GM19023 (cell line): ENCODE results near the gene PCDHA10.
"Not testable (repeated sequence)": the region's sequence is repeated elsewhere in the genome, so short reads cannot be mapped to it uniquely, and the experiment has no call there.

ENCODE experiments used
- ATAC-seq: cut with Tn5 transposase; IDR thresholded peaks from one replicate; pipeline ENCODE4 v1.9.1; 2021; ENCODE audit warnings: mild to moderate bottlenecking, moderate library complexity; ENCODE audit not compliant: unreplicated experiment

Gene PCDHA10

GRCh38 chr5:140840978-140841962 is 14.4 kb upstream of the PCDHA10 start, which contains the start of gene PCDHA8:
Gene PCDHA8, plus strand, starts transcription at chr5:140841187. Its CDS starts 135 bp downstream, at chr5:140841322.
- no peak for ATAC-seq

- no peak for ATAC-seq
Measured at GRCh38 chr5:140842798-140843733, 12.6 kb upstream of the PCDHA10 start.

- ATAC-seq: not testable (repeated sequence)
Measured at GRCh38 chr5:140848139-140849102, 7.3 kb upstream of the PCDHA10 start, which contains the start of gene PCDHA9. Gene PCDHA9, plus strand, starts transcription at chr5:140848382. Its CDS starts 114 bp downstream, at chr5:140848496.

- not testable (repeated sequence) for ATAC-seq
Measured at GRCh38 chr5:140849831-140850634, 5.7 kb upstream of the PCDHA10 start.

GRCh38 chr5:140857177-140857986 is 1.7 kb downstream of the PCDHA10 start:
- no peak for ATAC-seq

- ATAC-seq: no peak
Measured at GRCh38 chr5:140857987-140858240, 2.2 kb downstream of the PCDHA10 start.

- ATAC-seq: no peak
Measured at GRCh38 chr5:140862441-140863295, 7.0 kb downstream of the PCDHA10 start.

GRCh38 chr5:140868721-140869554 is 13.2 kb downstream of the PCDHA10 start, which contains the start of gene PCDHA11:
Gene PCDHA11, plus strand, starts transcription at chr5:140868957. Its CDS starts 147 bp downstream, at chr5:140869104.
- ATAC-seq: no peak

- no peak for ATAC-seq
Measured at GRCh38 chr5:140869555-140869886, 13.8 kb downstream of the PCDHA10 start.

GRCh38 chr5:140870221-140871201 is 14.8 kb downstream of the PCDHA10 start:
- ATAC-seq: no peak

GRCh38 chr5:140875085-140876065 is 19.7 kb downstream of the PCDHA10 start, which contains the start of gene PCDHA12:
Gene PCDHA12, plus strand, starts transcription at chr5:140875308. Its CDS starts 165 bp downstream, at chr5:140875473.
- ATAC-seq: no peak

GRCh38 chr5:140876541-140877261 is 21.0 kb downstream of the PCDHA10 start:
- ATAC-seq: not testable (repeated sequence)

GRCh38 chr5:140877262-140877581 is 21.5 kb downstream of the PCDHA10 start:
- ATAC-seq: no peak
